ENCODE data around the gene ULK4.
"Not testable (repeated sequence)": the region's sequence is repeated elsewhere in the genome, so short reads cannot be mapped to it uniquely, and the experiment has no call there.

ULK4 gene

GRCh38 chr3:41860489-41860888 is 101.4 kb downstream of the ULK4 start:
- not testable (repeated sequence) for DNase-seq

- DNase-seq: no peak
These were observed 106.9 kb downstream of the ULK4 start for GRCh38 chr3:41854956-41855355.

- no peak for DNase-seq
These were observed 108.2 kb downstream of the ULK4 start for GRCh38 chr3:41853540-41854196.

GRCh38 chr3:41848753-41849574 is 112.9 kb downstream of the ULK4 start:
- no peak for DNase-seq

- no peak for DNase-seq
These were observed 114.2 kb downstream of the ULK4 start for GRCh38 chr3:41847679-41848078.

GRCh38 chr3:41846850-41847249 is 115.1 kb downstream of the ULK4 start:
- DNase-seq: no peak

- no peak for DNase-seq
These were observed 116.1 kb downstream of the ULK4 start for GRCh38 chr3:41845826-41846225.

GRCh38 chr3:41844256-41844655 is 117.6 kb downstream of the ULK4 start:
- not testable (repeated sequence) for DNase-seq

GRCh38 chr3:41840936-41841668 is 120.8 kb downstream of the ULK4 start:
- not testable (repeated sequence) for DNase-seq

GRCh38 chr3:41836360-41837134 is 125.4 kb downstream of the ULK4 start:
- DNase-seq: no peak

- DNase-seq: no peak
These were observed 128.3 kb downstream of the ULK4 start for GRCh38 chr3:41833628-41834027.

- DNase-seq: peak; percentile 4
These were observed 142.7 kb downstream of the ULK4 start for GRCh38 chr3:41819236-41819635.

GRCh38 chr3:41808618-41809017 is 153.3 kb downstream of the ULK4 start:
- no peak for DNase-seq

GRCh38 chr3:41808152-41808551 is 153.8 kb downstream of the ULK4 start:
- no peak for DNase-seq

- DNase-seq: peak; percentile 81
These were observed 166.9 kb downstream of the ULK4 start for GRCh38 chr3:41794748-41795589.

GRCh38 chr3:41792806-41793205 is 169.1 kb downstream of the ULK4 start:
- no peak for DNase-seq

- no peak for DNase-seq
These were observed 192.8 kb downstream of the ULK4 start for GRCh38 chr3:41769106-41769505.

- no peak for DNase-seq
These were observed 193.5 kb downstream of the ULK4 start for GRCh38 chr3:41768363-41768762.

GRCh38 chr3:41762867-41763266 is 199.0 kb downstream of the ULK4 start:
- not testable (repeated sequence) for DNase-seq

GRCh38 chr3:41753651-41754050 is 208.3 kb downstream of the ULK4 start:
- no peak for DNase-seq

- DNase-seq: no peak
These were observed 210.3 kb downstream of the ULK4 start for GRCh38 chr3:41751597-41751996.

GRCh38 chr3:41749988-41750387 is 211.9 kb downstream of the ULK4 start:
- no peak for DNase-seq
